ENCODE data around the gene COX17. TPM values are rescaled to one million over a fixed set of nuclear protein-coding genes. Genes with fewer than 3 reads are reported as not detected.

Gene COX17
- total RNA-seq: 19.8 and 29.8 TPM in 2 replicates

GRCh38 chr3:119676771-119677640 is at the start of gene COX17:
TSS of gene COX17 (minus strand) at chr3:119677406. CDS start at chr3:119677310, 96 bp downstream.

DNA sequence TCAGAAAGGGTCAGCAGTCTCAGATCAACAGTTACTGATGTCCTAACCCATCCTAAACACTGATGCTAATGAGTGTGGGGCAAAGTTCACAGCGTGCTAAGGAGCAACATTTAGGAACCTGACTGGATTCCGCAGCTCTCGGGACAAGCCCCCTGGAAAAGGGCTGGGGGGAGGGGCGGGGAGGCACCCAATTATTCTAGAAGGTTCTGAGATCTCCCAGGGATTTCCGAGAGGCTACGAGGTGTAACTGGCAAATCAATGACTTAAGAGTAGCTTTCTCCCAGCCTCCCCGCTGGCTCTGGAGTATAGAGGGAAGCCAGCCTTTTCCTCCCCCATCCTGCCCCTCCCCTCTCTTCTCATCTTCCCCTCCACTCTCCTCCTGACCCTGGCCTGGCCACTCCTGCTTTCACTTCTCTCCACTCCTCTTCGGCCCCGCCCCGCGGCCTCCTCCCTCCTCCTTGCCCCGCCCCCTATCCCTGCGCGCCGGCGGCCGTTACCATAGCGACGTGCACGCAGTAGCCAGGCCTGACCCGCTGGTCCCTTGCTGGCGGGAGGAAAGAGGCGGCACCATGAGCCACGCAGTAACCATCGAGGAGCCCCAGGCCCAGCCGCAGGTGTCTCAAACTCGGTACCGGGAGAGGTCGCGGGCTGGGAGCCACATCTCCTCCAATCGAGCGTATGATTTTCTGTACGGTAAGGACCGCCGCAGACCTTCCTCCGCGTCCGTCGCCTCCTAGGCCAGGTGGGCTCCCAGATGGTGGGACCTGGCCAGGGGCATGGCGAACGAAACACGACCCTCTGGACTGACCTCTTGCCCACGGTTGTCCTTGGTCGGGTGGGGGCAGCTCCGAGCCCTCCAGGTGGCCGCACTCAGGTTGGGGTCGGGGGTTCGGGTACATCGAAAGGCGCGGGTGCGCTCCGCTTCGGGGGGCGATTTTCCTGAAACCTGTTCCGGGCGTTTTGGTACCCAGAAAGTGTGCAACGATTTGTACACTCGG is 25.6 kb upstream of the COX17 start, which contains the start of gene CFAP91:
Gene CFAP91, plus strand, starts transcription at position 493 of the 998 bp plus-strand sequence. Its CDS starts 77 bp downstream, at position 570.

DNA sequence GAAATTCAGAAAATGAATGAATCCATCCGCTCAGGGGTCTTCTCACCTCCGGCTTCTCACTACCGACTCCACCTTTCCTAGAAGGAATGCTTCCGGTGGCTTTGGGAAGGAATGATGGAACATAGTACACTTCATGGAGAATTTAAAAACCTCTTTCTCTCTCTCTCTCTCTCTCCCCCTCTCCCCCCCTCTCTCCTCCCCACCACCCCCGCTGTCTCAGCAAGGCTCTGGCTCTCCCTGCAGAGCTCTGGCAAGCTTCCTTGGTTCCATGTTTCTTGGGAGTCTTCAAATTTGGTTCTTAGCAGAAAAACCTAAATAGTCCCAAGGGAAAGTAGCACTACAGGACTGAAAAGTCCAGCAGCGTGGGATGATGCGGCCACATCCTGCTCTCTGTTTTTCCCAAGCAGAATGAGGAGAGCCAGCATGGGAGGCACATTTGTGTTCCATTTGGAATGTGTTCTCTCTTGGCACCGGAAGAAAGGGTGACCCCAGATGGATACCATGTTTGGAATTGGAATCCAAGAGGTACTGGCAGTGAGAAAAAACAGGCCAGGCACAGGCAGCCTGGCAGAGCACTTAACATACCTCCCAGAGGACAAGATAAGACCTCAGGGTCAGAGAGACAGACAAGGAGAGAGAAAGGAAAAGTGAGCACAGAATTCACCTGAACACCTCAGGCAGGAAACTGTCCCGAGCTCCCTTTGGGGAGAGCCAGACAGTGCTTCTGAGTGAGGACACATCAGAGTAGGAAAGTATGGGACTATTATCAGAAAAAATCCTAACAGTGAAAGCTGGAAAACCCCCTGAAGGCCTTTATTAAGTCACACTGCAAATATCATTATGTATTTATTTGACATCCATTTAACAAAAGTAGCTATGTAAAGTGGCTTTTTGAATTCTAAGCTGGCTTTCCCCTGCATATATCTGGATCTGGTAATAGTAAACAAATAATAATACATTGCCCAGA is 16.4 kb downstream of the COX17 start, which contains the start of gene POPDC2:
Gene POPDC2, minus strand, starts transcription at position 116 of the 967 bp plus-strand sequence. CDS start 166 bp downstream, outside the sequence.

Other genes starting within 250 kb of the COX17 start
- 27.5 and 28.1 TPM in 2 replicates for gene TMEM39A, start 213.8 kb downstream of the COX17 start, total RNA-seq
- gene POGLUT1, start 208.4 kb downstream of the COX17 start, total RNA-seq: 16.2 and 16.3 TPM in 2 replicates
- 31.7 and 40.0 TPM in 2 replicates for gene TIMMDC1, start 178.9 kb downstream of the COX17 start, total RNA-seq
- gene CD80, start 117.8 kb downstream of the COX17 start, total RNA-seq: under 0.01 TPM in 1 of 2 replicates, not detected in the other
- 7.5 and 11.8 TPM in 2 replicates for gene ADPRH, start 97.9 kb downstream of the COX17 start, total RNA-seq
- 2.8 and 7.3 TPM in 2 replicates for gene PLA1A, start 79.5 kb downstream of the COX17 start, total RNA-seq
- gene POPDC2, start 16.8 kb downstream of the COX17 start, total RNA-seq: 0.17 and 0.33 TPM in 2 replicates
- not detected in 2 replicates for gene CFAP91, start 25.6 kb upstream of the COX17 start, total RNA-seq
- not detected in 2 replicates for gene NR1I2, start 104.7 kb upstream of the COX17 start, total RNA-seq

Measured in dermis lymphatic vessel endothelial cell (primary cell).